Activated CD4-positive, alpha-beta T cell treated with anti-CD3 and anti-CD28 coated beads, Interleukin-2, Interleukin-4, amounts not matched to agents 100 ng/mL and 50 ng/mL, durations not matched to agents 16 hours and 8 hours (primary cell): ENCODE data around the gene SLC2A9.

Experiments used
- DNase-seq: peaks from one replicate; pipeline ENCODE4 v3.0.0-alpha.2; 2020; ENCODE audit warnings: low spot score

The SLC2A9 gene

GRCh38 chr4:9962611-9963314, 58.5 kb downstream of the SLC2A9 start:
- no peak for DNase-seq

GRCh38 chr4:9954468-9954867, 66.8 kb downstream of the SLC2A9 start:
- DNase-seq, result no peak

GRCh38 chr4:9953089-9953488, 68.2 kb downstream of the SLC2A9 start:
- no peak for DNase-seq

- DNase-seq, result no peak
These were observed 68.8 kb downstream of the SLC2A9 start for GRCh38 chr4:9952415-9952950.

- DNase-seq, result no peak
These were observed 71.7 kb downstream of the SLC2A9 start for GRCh38 chr4:9949573-9949972.

GRCh38 chr4:9947168-9948062, 73.9 kb downstream of the SLC2A9 start:
- no peak for DNase-seq

GRCh38 chr4:9946170-9946569, 75.1 kb downstream of the SLC2A9 start:
- DNase-seq, result no peak

GRCh38 chr4:9944431-9945425, 76.6 kb downstream of the SLC2A9 start:
- no peak for DNase-seq

- DNase-seq, result no peak
These were observed 77.5 kb downstream of the SLC2A9 start for GRCh38 chr4:9943761-9944160.

- DNase-seq, result no peak
These were observed 78.2 kb downstream of the SLC2A9 start for GRCh38 chr4:9942921-9943600.

- no peak for DNase-seq
These were observed 79.2 kb downstream of the SLC2A9 start for GRCh38 chr4:9942139-9942538.

- no peak for DNase-seq
These were observed 81.3 kb downstream of the SLC2A9 start for GRCh38 chr4:9940041-9940440.

GRCh38 chr4:9938933-9939332, 82.4 kb downstream of the SLC2A9 start:
- DNase-seq, result no peak

- DNase-seq, result no peak
These were observed 84.2 kb downstream of the SLC2A9 start for GRCh38 chr4:9937078-9937477.

- DNase-seq, result no peak
These were observed 85.1 kb downstream of the SLC2A9 start for GRCh38 chr4:9936129-9936644.

GRCh38 chr4:9933956-9934355, 87.3 kb downstream of the SLC2A9 start:
- no peak for DNase-seq

GRCh38 chr4:9933184-9933583, 88.1 kb downstream of the SLC2A9 start:
- no peak for DNase-seq

- no peak for DNase-seq
These were observed 88.5 kb downstream of the SLC2A9 start for GRCh38 chr4:9932771-9933170.

GRCh38 chr4:9931146-9931545, 90.2 kb downstream of the SLC2A9 start:
- no peak for DNase-seq

GRCh38 chr4:9929111-9929510, 92.2 kb downstream of the SLC2A9 start:
- DNase-seq, result no peak
